Measurements from ENCODE around the gene TEX36. TPM values are rescaled to one million over a fixed set of nuclear protein-coding genes. Genes with fewer than 3 reads are reported as not detected.
A peak's percentile ranks its signal among the peaks of the same experiment; 100 is the strongest.
"Not testable (repeated sequence)": the region's sequence is repeated elsewhere in the genome, so short reads cannot be mapped to it uniquely, and the experiment has no call there.

Gene TEX36
- total RNA-seq, 1 experiment from 2014 or later, result 1.3 TPM

GRCh38 chr10:125700355-125700911, 17.5 kb upstream of the TEX36 start:
- Histone ChIP-seq H3K27ac (ENCODE audit: low read depth, low read length, poor library complexity, severe bottlenecking) (no peak overlapping the region), H3K4me3 (ENCODE audit: low read depth, low read length, poor library complexity, severe bottlenecking) (no peak overlapping the region), H3K4me1 (ENCODE audit: insufficient read depth, low read length, poor library complexity, severe bottlenecking) (no peaks in the 10 kb centered on the region), H3K9me3 (ENCODE audit: low read depth, low read length, poor library complexity, severe bottlenecking) (no peaks in the 10 kb centered on the region), H3K27me3 (replicated peaks; ENCODE audit: insufficient read depth, low read depth, low read length, poor library complexity) (no peaks in the 10 kb centered on the region), H3K36me3 (ENCODE audit: insufficient read depth, low read length, poor library complexity, severe bottlenecking) (no peaks in the 10 kb centered on the region)
- ChIA-PET CTCF (no interaction called here), POLR2A (ENCODE audit: low non-redundant PET) (no interaction called here)
- no TSS peak for BruUV-seq (replicated peaks)
- peak; percentile 34 for DNase-seq (ENCODE audit: low spot score)
- no peak for TF ChIP-seq EZH2 (IDR thresholded peaks at IDR 0.05; ENCODE audit: borderline replicate concordance, low read depth, low read length, poor library complexity, severe bottlenecking)
- peak; percentile 55 for TF ChIP-seq CTCF (conservative IDR thresholded peaks at IDR 0.05; ENCODE audit: low read depth, low read length)
- intact Hi-C loops (cut with micrococcal nuclease; ENCODE audit: unreplicated experiment), result loop anchor here (10.0 kb wide), 1 partner anchor 656 kb away; no protein-coding TSS in a partner anchor

DNA sequence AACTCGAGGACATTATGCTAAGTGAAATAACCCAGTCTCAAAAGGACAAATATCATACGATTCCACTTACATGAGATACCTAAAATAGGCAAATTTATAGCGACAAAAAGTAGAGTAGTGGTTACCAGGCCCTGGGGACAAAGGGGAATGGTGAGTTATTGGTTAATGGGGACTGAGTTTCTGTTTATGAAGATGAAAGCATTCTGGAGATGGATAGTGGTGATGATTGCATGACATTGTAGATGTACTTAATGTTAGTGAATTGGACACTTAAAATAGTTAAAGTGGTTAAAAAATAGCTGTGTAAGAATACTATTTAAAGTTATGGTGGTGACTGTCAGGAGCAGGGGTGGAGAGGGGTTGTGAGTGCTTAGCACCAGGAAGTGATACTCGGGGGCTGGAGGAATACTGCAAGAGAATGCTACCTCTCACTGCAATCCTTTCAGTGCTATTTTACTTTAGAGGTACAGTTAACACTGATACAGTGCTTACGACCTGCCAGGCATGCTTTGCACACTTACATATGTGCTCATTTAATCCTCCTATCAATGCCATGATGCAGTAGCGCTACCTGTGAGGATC, 16.7 kb upstream of the TEX36 start:
- POLR2A ChIA-PET (ENCODE audit: low non-redundant PET), result no interaction called here
- intact Hi-C loops (cut with micrococcal nuclease; ENCODE audit: unreplicated experiment), result loop anchor here (5.0 to 10.0 kb wide), 2 partner anchors 67 to 655 kb away; no protein-coding TSS in a partner anchor
- CTCF ChIA-PET, result no interaction called here

GRCh38 chr10:125698481-125698998, 15.6 kb upstream of the TEX36 start:
- Histone ChIP-seq H3K27ac (ENCODE audit: low read depth, low read length, poor library complexity, severe bottlenecking) (no peak overlapping the region), H3K36me3 (ENCODE audit: insufficient read depth, low read length, poor library complexity, severe bottlenecking) (no peaks in the 10 kb centered on the region), H3K9me3 (ENCODE audit: low read depth, low read length, poor library complexity, severe bottlenecking) (no peaks in the 10 kb centered on the region), H3K27me3 (replicated peaks; ENCODE audit: insufficient read depth, low read depth, low read length, poor library complexity) (no peaks in the 10 kb centered on the region), H3K4me1 (ENCODE audit: insufficient read depth, low read length, poor library complexity, severe bottlenecking) (peaks cover 3% of the 10 kb centered on the region), H3K4me3 (ENCODE audit: low read depth, low read length, poor library complexity, severe bottlenecking) (no peak overlapping the region)
- ChIA-PET POLR2A (ENCODE audit: low non-redundant PET) (no interaction called here), CTCF (no interaction called here)
- no TSS peak for BruUV-seq (replicated peaks)
- intact Hi-C loops (cut with micrococcal nuclease; ENCODE audit: unreplicated experiment), result loop anchor here (5.0 kb wide), 1 partner anchor 66 kb away; no protein-coding TSS in a partner anchor
- no peak for TF ChIP-seq EZH2 (IDR thresholded peaks at IDR 0.05; ENCODE audit: borderline replicate concordance, low read depth, low read length, poor library complexity, severe bottlenecking)
- no peak for TF ChIP-seq CTCF (conservative IDR thresholded peaks at IDR 0.05; ENCODE audit: low read depth, low read length)
- DNase-seq (ENCODE audit: low spot score), result no peak

More for the DNA sequence above, 16.7 kb upstream of the TEX36 start:
- no peak for DNase-seq (ENCODE audit: low spot score)
- H3K27me3 ChIP-seq (replicated peaks; ENCODE audit: insufficient read depth, low read depth, low read length, poor library complexity), result no peaks in the 10 kb centered on the region
- H3K27ac ChIP-seq (ENCODE audit: low read depth, low read length, poor library complexity, severe bottlenecking), result no peak overlapping the region
- BruUV-seq (replicated peaks), result no TSS peak
- peaks cover 2% of the 10 kb centered on the region for H3K4me1 ChIP-seq (ENCODE audit: insufficient read depth, low read length, poor library complexity, severe bottlenecking)
- no peak overlapping the region for H3K4me3 ChIP-seq (ENCODE audit: low read depth, low read length, poor library complexity, severe bottlenecking)
- no peaks in the 10 kb centered on the region for H3K9me3 ChIP-seq (ENCODE audit: low read depth, low read length, poor library complexity, severe bottlenecking)
- H3K36me3 ChIP-seq (ENCODE audit: insufficient read depth, low read length, poor library complexity, severe bottlenecking), result no peaks in the 10 kb centered on the region
- TF ChIP-seq EZH2 (IDR thresholded peaks at IDR 0.05; ENCODE audit: borderline replicate concordance, low read depth, low read length, poor library complexity, severe bottlenecking) (no peak), CTCF (conservative IDR thresholded peaks at IDR 0.05; ENCODE audit: low read depth, low read length) (no peak)

DNA sequence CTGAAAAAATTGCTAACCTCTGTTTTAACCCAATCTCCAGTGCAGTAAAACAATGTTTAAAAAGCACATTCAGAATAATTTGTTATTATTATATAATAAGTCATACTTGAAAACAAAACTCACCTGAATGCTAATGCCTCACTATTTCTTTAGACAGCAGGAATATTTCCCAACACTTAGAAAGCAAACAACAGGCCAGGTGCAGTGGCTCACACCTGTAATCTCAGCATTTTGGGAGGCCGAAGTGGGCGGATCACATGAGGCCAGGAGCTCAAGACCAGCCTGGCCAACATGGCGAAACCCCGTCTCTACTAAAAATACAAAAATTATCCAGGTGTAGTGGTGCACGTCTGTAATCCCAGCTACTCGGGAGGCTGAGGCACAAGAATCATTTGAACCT, 13.9 kb upstream of the TEX36 start:
- H3K27ac ChIP-seq (ENCODE audit: low read depth, low read length, poor library complexity, severe bottlenecking); H3K36me3 ChIP-seq (ENCODE audit: insufficient read depth, low read length, poor library complexity, severe bottlenecking); H3K27me3 ChIP-seq (replicated peaks; ENCODE audit: insufficient read depth, low read depth, low read length, poor library complexity); BruUV-seq (replicated peaks); H3K4me3 ChIP-seq (ENCODE audit: low read depth, low read length, poor library complexity, severe bottlenecking); POLR2A ChIA-PET (ENCODE audit: low non-redundant PET); H3K9me3 ChIP-seq (ENCODE audit: low read depth, low read length, poor library complexity, severe bottlenecking); DNase-seq (ENCODE audit: low spot score): not testable (repeated sequence)
- CTCF ChIA-PET, result interaction anchor here (0.6 kb wide), 1 partner anchor 669 kb away, joined by 3 read pairs; no protein-coding TSS in a partner anchor
- intact Hi-C loops (cut with micrococcal nuclease; ENCODE audit: unreplicated experiment), result loop anchor here (5.0 kb wide), 1 partner anchor 65 kb away; no protein-coding TSS in a partner anchor
- H3K4me1 ChIP-seq (ENCODE audit: insufficient read depth, low read length, poor library complexity, severe bottlenecking), result peaks cover 17% of the 10 kb centered on the region
